ENCODE data around the gene KLF9.

KLF9 gene

GRCh38 chr9:70420441-70421271, 6.2 kb upstream of the KLF9 start (continued):
- TF ChIP-seq PATZ1 (tag by site-specific recombination; IDR thresholded peaks at IDR 0.05), result peak; percentile 10
- TF ChIP-seq ZNF449 (tag by site-specific recombination; IDR thresholded peaks at IDR 0.05), result no peak
- TF ChIP-seq ZNF629 (tag by site-specific recombination; IDR thresholded peaks at IDR 0.05), result 0 out of 2 replicates have a peak, but pooled peaks have one; percentile 11
- 0 out of 2 replicates have a peak, but pooled peaks have one; percentile 36 for TF ChIP-seq ZFP37 (tag by site-specific recombination; IDR thresholded peaks at IDR 0.05)
- TF ChIP-seq ZNF624 (tag by site-specific recombination; IDR thresholded peaks at IDR 0.05), result no peak
- TF ChIP-seq ZEB2 (tag by site-specific recombination; IDR thresholded peaks at IDR 0.05), result peak; percentile 22
- no peak for TF ChIP-seq ZNF121 (tag by site-specific recombination; IDR thresholded peaks at IDR 0.05)
- TF ChIP-seq ZNF747 (tag by site-specific recombination; IDR thresholded peaks at IDR 0.05), result no peak
- TF ChIP-seq RBAK (tag by site-specific recombination; IDR thresholded peaks at IDR 0.05), result no peak
- TF ChIP-seq YY1 (tag by site-specific recombination; IDR thresholded peaks at IDR 0.05), result no peak
- peak; percentile 69 for TF ChIP-seq SP3 (tag by site-specific recombination; IDR thresholded peaks at IDR 0.05)
- no peak for TF ChIP-seq ZNF394 (tag by site-specific recombination; IDR thresholded peaks at IDR 0.05; ENCODE audit: borderline replicate concordance)
- no peak for TF ChIP-seq ZNF221 (tag by site-specific recombination; IDR thresholded peaks at IDR 0.05; ENCODE audit: borderline replicate concordance)
- no peak for TF ChIP-seq ZNF544 (tag by site-specific recombination; IDR thresholded peaks at IDR 0.05)
- no peak for TF ChIP-seq ZNF664 (tag by site-specific recombination; IDR thresholded peaks at IDR 0.05)
- peak; percentile 42 for TF ChIP-seq ZBTB11 (tag by site-specific recombination; conservative IDR thresholded peaks at IDR 0.05; ENCODE audit: low read depth)
- 0 out of 2 replicates have a peak, but pooled peaks have one; percentile 11 for TF ChIP-seq SCRT2 (tag by site-specific recombination; IDR thresholded peaks at IDR 0.05)
- peak; percentile 17; the same call in 1 of the 2 replicates for TF ChIP-seq ZNF843 (tag by site-specific recombination; IDR thresholded peaks at IDR 0.05)
- TF ChIP-seq ZBTB7A (tag by site-specific recombination; IDR thresholded peaks at IDR 0.05; ENCODE audit: low read depth), result 0 out of 2 replicates have a peak, but pooled peaks have one; percentile 25
- TF ChIP-seq ZNF335 (tag by site-specific recombination; conservative IDR thresholded peaks at IDR 0.05), result peak; percentile 67
- peak; percentile 63 for TF ChIP-seq SP2 (tag by site-specific recombination; IDR thresholded peaks at IDR 0.05)
- TF ChIP-seq FEZF1 (tag by site-specific recombination; IDR thresholded peaks at IDR 0.05), result 0 out of 2 replicates have a peak, but pooled peaks have one; percentile 25
- no peak for TF ChIP-seq ZNF211 (tag by site-specific recombination; IDR thresholded peaks at IDR 0.05; ENCODE audit: low read depth)
- TF ChIP-seq KLF17 (tag by site-specific recombination; IDR thresholded peaks at IDR 0.05), result no peak
- TF ChIP-seq ZNF174 (tag by site-specific recombination; IDR thresholded peaks at IDR 0.05), result no peak
- peak; percentile 41 for TF ChIP-seq PRDM10 (tag by site-specific recombination; IDR thresholded peaks at IDR 0.05)
- no peak for TF ChIP-seq ZNF621 (tag by site-specific recombination; IDR thresholded peaks at IDR 0.05)

Measured in HEK293 (cell line).